Calu3 (cell line): ENCODE results near the gene MGST2. TPM values are rescaled to one million over a fixed set of nuclear protein-coding genes. Genes with fewer than 3 reads are reported as not detected.
A peak's percentile ranks its signal among the peaks of the same experiment; 100 is the strongest.

Experiments
- BruUV-seq: library from RNA; stranded (reverse); fragments of 400-500 nt; replicated peaks from 2 replicates; lab custom pipeline; 2021; lab: Mats Ljungman, UMichigan
- CTCF ChIA-PET: fragments of 300-600 bp; sonication (Branson Sonifier 250); formaldehyde crosslinking; loops from one replicate; lab custom pipeline; 2022; ENCODE audit warnings: antibody characterized with exemption; lab: Charles Lee
- DNase-seq: peaks from one replicate; pipeline ENCODE4 v3.0.0; 2022
- H3K27ac Mint-ChIP-seq: one replicate; pipeline ENCODE4 v1.8.0; 2022; ENCODE audit warnings: mixed read lengths; ENCODE audit not compliant: unreplicated experiment
- H3K27me3 Mint-ChIP-seq: one replicate; pipeline ENCODE4 v1.8.0; 2022; ENCODE audit warnings: mixed read lengths; ENCODE audit not compliant: unreplicated experiment
- H3K36me3 Mint-ChIP-seq: one replicate; pipeline ENCODE4 v1.8.0; 2022; ENCODE audit warnings: mild to moderate bottlenecking, moderate library complexity, mixed read lengths; ENCODE audit not compliant: insufficient read depth, unreplicated experiment
- H3K4me1 Mint-ChIP-seq: one replicate; pipeline ENCODE4 v1.8.0; 2022; ENCODE audit warnings: mild to moderate bottlenecking, low read depth, mixed read lengths; ENCODE audit not compliant: unreplicated experiment
- H3K4me3 Mint-ChIP-seq: one replicate; pipeline ENCODE4 v1.8.0; 2022; ENCODE audit warnings: mild to moderate bottlenecking, low read depth, moderate library complexity, mixed read lengths; ENCODE audit not compliant: unreplicated experiment
- H3K9me3 Mint-ChIP-seq: one replicate; pipeline ENCODE4 v1.8.0; 2022; ENCODE audit warnings: low read depth, mixed read lengths; ENCODE audit not compliant: unreplicated experiment
- CTCF ChIP-seq: fragments of 200-600 bp; IDR thresholded peaks from one replicate; pipeline ENCODE4 v1.8.0; 2022; ENCODE audit warnings: antibody characterized with exemption; ENCODE audit not compliant: unreplicated experiment
- intact Hi-C: fragments of 100-400 bp; cut with micrococcal nuclease; formaldehyde crosslinking; loops from one replicate; pipeline ENCODE4 v1.10.0; 2022; ENCODE audit not compliant: unreplicated experiment
- total RNA-seq: library from RNA; stranded (reverse); gene quantifications from 2 replicates; pipeline ENCODE4 v1.2.3, GENCODE V29; 2022

The MGST2 gene
- total RNA-seq, 1 experiment from 2014 or later = 31.9 TPM

DNA sequence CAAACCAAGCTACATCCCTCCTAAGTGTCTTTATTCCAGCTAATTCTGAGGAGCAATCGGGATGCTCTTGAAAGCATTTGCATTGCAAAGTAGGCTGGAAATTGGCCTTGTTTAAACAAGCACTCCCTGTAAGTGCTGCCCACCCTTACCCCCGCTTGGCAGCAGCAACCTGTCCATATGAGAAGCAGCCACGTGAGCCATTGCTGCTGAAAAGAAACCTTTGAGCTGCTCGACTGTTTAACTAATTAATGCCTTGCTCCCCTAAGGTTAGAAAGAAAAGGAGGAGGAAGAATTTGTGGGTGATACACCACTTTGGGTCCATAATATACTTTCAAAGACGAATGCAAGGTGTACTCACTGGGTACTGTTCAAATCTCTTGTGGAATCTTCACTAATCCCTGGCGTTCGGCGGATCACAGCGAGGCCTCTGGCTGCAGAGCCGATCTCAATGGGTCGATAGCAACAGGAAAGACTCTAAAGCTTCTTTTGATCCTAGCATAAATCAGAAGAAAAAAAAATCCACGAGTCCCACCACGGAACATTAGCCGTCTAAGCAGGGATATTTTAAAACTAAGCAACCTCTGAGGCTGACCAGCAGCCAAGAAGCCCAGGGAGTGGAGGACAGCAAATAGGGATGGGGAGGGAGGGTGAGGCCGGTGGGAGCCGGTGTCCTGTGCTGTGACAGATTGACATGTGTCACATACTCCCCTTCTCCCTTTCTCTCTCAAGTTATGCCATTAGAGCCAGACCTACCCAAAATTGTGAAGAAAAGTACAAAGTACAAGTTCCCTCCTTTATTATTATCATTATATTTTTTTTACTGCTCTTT lies 37.2 kb upstream of the MGST2 start:
- Mint-ChIP-seq H3K36me3 (no peaks in the 10 kb centered on the region), H3K9me3 (no peaks in the 10 kb centered on the region), H3K27ac (no peak overlapping the region), H3K4me1 (peaks cover 38% of the 10 kb centered on the region), H3K4me3 (peak overlapping the region; percentile 35), H3K27me3 (no peaks in the 10 kb centered on the region)
- no TSS peak for BruUV-seq
- CTCF ChIA-PET = no interaction called here
- TF ChIP-seq CTCF = no peak
- intact Hi-C loops = no loop called here
- peak; percentile 13 for DNase-seq

- Mint-ChIP-seq H3K36me3 (peaks cover 9% of the 10 kb centered on the region), H3K9me3 (no peaks in the 10 kb centered on the region), H3K4me3 (no peak overlapping the region), H3K27ac (no peak overlapping the region), H3K27me3 (no peaks in the 10 kb centered on the region), H3K4me1 (peaks cover 48% of the 10 kb centered on the region)
- DNase-seq = no peak
- intact Hi-C loops = loop anchor here (5.0 kb wide), 1 partner anchor 217 kb away; no protein-coding TSS in a partner anchor
- no peak for TF ChIP-seq CTCF
- BruUV-seq = no TSS peak
- CTCF ChIA-PET = no interaction called here
Observed at GRCh38 chr4:139629436-139630125, 36.0 kb upstream of the MGST2 start.

GRCh38 chr4:139630126-139630495 lies 35.5 kb upstream of the MGST2 start:
- Mint-ChIP-seq H3K27ac (no peak overlapping the region), H3K27me3 (no peaks in the 10 kb centered on the region), H3K4me3 (no peak overlapping the region), H3K9me3 (no peaks in the 10 kb centered on the region), H3K36me3 (peaks cover 9% of the 10 kb centered on the region), H3K4me1 (peaks cover 48% of the 10 kb centered on the region)
- TF ChIP-seq CTCF = no peak
- intact Hi-C loops = loop anchor here (5.0 kb wide), 1 partner anchor 218 kb away; no protein-coding TSS in a partner anchor
- no peak for DNase-seq
- CTCF ChIA-PET = no interaction called here
- no TSS peak for BruUV-seq

DNA sequence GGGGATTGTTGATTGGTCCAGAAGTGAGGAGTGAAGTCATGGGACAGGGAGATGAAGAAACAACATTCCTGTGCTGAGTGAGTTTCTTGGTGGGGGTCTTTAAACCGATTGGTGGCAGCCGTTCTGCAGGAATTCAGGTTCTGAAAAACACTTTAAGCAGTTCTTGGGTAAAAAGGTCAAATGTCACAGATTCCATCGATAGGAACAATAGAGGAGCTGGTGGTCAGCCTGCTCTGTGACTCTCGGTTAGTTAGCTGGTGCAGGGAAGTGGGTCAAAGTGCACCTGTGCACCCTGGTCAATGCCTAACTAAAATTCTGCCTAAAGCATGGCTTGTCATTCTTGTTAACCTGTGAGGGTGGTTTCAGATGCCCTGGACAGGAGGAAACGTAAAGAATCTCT lies 34.6 kb upstream of the MGST2 start:
- CTCF ChIA-PET = interaction anchor here (0.9 kb wide), 1 partner anchor 12 kb away, joined by 3 read pairs; no protein-coding TSS in a partner anchor
- no peaks in the 10 kb centered on the region for H3K9me3 Mint-ChIP-seq
- peaks cover 54% of the 10 kb centered on the region for H3K4me1 Mint-ChIP-seq
- H3K4me3 Mint-ChIP-seq = no peak overlapping the region
- TF ChIP-seq CTCF = no peak
- no peak overlapping the region for H3K27ac Mint-ChIP-seq
- intact Hi-C loops = loop anchor here (5.0 kb wide), 1 partner anchor 219 kb away; no protein-coding TSS in a partner anchor
- no peaks in the 10 kb centered on the region for H3K27me3 Mint-ChIP-seq
- no peak for DNase-seq
- peaks cover 9% of the 10 kb centered on the region for H3K36me3 Mint-ChIP-seq
- no TSS peak for BruUV-seq
